Measurements from ENCODE around the gene ACSS2.

The ACSS2 gene

GRCh38 chr20:34915131-34915530 lies 38.7 kb downstream of the ACSS2 start:
- DNase-seq (ENCODE audit: low spot score): no peak

DNA sequence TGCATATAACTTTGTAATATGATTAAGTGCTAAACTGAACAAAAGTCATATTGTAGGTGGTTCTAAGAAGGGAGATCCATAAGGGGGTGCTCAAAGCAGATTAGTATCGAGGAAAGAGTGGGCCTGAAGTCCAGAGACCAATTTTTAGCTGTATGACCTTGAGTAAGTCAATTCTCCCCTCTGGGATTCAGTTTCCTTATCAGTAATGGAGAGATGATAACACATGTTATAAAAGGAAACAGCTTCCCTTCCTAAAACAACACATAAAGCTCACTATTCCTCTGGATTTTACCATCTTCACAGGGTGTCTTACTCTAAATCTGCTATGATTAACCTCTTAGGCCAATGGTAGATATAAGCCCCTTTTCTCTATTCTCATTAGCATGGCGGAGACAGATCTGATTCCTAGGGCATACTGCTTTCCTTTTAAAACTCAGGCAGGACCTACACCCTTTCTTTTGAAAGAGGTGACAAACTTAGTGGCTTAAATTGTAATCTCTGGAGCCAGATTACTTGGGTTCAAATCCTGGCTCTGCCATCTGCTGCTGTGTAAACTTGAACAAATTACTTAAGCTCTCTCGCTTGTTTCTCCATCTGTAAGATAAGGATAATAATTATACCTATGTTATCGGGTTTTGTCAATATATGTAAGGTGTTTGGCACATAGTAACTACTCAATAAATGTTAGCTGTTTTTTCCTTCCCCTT lies 39.5 kb downstream of the ACSS2 start:
- no peak for DNase-seq (ENCODE audit: low spot score)

DNA sequence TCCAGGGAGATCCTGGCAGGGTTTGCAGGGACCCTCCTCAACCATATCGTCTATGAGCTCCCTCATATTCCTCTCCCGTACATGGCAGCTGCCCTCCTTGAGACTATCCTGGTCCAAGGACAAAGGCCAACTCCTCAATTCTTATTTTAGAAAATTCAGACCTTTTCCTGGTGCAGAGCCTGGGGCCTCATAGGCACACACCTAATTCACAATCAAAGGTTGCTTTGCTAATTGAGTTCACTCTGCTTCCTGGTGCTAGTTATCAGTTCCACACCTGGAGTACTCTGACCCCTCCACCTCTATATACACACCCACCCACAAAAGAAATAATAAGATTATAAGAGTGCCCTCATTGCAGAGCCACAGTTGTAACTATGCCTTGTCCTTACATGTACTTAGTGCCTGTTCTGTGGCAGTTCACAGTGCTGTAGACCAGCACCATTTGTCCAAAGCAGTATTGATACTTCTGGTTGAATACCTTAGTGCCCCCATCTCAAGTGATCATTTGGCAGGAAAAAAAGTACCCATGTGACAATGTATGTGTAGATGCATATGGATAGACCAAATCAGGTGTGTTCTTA lies 40.5 kb downstream of the ACSS2 start:
- DNase-seq (ENCODE audit: low spot score): no peak

DNA sequence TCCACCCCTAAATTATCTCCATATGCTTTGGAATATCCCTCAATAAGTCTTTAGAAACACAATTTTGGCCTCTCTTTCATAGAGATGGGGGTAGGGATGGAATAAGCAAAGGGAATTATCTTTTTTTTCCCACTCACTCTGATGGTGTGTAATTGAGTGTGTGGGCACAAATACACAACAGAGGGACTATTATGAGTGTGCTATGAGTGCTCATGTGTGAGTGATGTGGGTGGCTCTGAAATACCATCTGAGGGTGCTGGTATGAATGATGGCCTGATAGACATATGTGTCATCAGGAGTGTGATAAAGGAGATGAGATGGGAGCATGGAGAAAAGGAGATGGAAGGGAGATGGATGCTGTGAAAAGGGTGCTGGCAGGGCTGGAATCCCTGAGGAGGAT lies 43.6 kb downstream of the ACSS2 start:
- DNase-seq (ENCODE audit: low spot score): no peak

DNA sequence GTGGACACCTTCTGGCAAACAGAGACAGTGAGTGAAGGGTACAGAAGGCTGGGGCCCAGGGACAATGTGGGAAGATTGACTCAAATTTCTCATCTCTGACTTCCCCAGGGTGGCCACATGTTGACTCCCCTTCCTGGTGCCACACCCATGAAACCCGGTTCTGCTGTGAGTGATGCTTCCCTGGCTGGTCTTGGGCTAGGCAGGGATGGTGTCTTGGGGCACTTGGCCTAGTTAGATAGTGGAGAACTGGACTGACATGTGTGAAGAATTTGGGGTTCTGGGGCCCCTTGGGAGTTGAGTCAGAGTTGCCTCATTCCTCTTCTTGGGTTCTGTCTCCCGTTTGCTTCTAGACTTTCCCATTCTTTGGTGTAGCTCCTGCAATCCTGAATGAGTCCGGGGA lies 45.0 kb downstream of the ACSS2 start:
- no peak for DNase-seq (ENCODE audit: low spot score)

DNA sequence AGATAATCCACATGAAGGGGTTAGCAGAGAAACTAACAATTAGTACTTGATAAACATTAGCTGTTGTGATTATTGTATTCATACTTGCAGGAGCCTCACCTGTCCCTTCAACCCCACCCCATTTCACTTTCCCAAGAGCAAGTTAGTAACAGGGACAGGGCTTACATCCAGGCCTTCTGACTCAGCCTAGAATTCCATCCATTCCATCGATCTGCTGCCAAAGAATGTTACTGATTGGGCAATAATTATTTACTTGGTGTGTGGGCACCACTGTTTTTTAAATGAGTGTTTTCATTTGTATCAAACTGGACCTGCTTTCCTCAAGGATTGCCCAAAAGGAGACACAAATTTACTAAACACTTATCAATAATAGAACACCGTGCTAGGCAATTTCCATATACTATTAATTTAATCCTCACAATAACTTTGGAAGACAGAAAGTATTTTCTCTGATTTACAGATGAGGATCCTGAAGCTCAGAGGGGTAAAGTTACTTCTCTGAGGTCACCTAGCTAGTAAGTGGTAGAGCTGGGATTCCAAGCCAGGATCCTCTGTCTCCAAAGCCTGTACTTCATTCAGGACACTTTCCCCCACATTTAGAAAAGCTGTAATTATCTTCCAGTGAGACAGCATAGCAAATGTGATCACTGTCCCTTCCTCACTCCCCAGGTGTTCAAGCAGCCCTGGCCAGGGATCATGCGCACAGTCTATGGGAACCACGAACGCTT lies 46.4 kb downstream of the ACSS2 start:
- no peak for DNase-seq (ENCODE audit: low spot score)

GRCh38 chr20:34923414-34923813 lies 47.0 kb downstream of the ACSS2 start:
- DNase-seq (ENCODE audit: low spot score): no peak

DNA sequence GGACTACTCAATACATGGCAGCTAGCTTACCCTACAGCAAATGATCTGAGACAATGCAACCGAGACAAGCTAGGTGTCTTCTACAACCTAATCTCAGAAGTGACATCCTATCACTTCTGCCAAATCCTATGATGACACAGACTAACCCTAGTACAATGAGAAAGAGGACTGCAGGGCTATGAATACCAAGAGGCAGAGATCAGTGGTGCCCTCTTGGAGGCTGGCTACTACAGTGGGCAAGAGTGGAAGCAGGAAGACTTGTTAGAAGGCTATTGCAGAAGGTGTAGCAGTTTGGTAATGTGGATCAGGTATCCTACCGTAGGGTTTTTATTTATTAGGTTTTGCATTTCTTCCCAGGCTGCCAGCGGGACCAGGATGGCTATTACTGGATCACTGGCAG lies 48.9 kb downstream of the ACSS2 start:
- DNase-seq (ENCODE audit: low spot score): no peak

GRCh38 chr20:34925981-34926380 lies 49.6 kb downstream of the ACSS2 start:
- no peak for DNase-seq (ENCODE audit: low spot score)

DNA sequence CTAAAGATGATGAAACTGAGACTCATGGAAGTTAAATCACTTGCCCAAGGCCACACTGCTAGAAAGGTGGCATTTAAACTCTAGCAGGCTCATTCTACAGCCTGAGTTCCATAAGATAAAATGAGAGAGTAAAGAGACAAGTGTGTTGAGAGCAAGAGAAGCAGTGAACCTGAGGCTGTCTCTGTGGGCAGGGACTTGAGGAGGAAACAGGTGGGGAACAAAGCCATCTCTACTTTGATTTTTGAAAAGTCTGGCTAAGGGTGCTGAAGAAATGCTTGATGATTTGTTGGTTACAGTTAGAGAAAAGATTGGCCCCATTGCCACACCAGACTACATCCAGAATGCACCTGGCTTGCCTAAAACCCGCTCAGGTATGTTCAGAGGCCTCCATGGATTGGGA lies 50.2 kb downstream of the ACSS2 start:
- no peak for DNase-seq (ENCODE audit: low spot score)

GRCh38 chr20:34927736-34928135 lies 51.3 kb downstream of the ACSS2 start:
- no peak for DNase-seq (ENCODE audit: low spot score)

DNA sequence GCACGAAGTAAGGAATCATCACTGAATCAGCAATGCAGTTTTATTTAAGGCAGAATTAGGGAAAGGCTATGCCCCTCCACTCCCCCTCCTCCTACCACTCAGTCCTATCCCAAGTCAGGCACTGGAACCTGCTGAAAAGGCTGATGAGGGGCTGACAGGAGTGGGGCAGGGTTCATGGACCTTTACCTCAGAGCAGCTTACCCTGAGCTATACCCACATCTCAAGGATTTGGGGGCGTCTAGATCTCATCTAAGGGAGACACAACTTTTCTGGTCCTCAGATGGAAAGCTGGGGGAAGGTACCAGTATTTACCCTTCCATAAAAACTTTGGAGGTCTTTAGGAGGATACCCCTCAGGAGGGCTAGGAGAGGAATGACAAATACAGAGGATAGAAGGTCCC lies 52.0 kb downstream of the ACSS2 start:
- DNase-seq (ENCODE audit: low spot score): no peak

- no peak for DNase-seq (ENCODE audit: low spot score)
These were observed 55.4 kb downstream of the ACSS2 start for GRCh38 chr20:34931771-34932170.

DNA sequence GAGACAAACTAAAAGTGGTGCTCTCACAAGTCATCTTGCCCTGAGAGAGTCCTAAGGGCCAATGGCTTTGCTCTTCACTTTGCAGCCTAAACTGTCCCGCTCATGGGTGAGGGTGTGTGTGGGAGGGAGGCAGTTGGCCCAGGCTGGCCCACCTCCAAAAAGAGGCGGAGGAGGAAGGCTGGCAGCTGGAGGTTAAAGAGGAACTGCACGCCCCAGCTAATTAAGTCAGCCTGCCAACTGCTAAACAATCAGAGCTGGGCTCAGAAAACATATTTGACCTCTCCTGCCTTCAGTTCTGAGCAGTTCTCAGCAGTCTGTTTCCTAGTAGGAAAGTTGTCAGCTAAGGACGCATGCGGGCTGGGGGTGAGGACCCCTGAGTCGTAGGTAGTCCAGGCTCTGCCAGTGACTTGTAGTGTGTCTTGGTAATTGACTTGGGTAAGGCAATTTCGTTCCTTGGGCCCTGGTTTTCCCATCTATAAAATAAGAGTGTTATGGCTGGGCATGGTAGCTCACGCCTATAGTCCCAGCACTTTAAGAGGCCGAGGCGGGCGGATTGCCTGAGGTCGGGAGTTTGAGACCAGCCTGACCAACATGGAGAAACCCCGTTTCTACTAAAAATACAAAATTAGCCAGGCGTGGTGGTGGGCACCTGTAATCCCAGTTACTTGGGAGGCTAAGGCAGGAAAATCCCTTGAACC lies 62.2 kb downstream of the ACSS2 start:
- DNase-seq (ENCODE audit: low spot score): no peak

- DNase-seq (ENCODE audit: low spot score): no peak
These were observed 63.7 kb downstream of the ACSS2 start for GRCh38 chr20:34940081-34940481.

DNA sequence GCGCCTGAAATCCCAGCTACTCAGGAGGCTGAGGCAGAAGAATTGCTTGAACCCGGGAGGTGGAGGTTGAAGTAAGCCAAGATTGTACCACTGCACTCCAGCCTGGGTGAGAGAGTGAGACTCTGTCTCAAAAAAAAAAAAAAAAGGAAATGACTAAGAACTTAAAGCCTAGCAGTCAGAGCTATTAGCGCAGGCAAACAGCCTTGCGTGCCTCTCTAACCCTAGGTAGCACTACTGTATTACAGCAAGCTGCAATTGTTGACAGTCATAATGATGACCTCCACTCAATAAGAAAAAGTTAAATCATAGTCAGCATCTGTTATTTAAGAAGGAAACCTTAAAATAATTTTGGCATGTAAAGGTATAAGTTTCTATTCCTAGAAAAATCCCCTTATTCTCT lies 64.8 kb downstream of the ACSS2 start:
- no peak for DNase-seq (ENCODE audit: low spot score)

DNA sequence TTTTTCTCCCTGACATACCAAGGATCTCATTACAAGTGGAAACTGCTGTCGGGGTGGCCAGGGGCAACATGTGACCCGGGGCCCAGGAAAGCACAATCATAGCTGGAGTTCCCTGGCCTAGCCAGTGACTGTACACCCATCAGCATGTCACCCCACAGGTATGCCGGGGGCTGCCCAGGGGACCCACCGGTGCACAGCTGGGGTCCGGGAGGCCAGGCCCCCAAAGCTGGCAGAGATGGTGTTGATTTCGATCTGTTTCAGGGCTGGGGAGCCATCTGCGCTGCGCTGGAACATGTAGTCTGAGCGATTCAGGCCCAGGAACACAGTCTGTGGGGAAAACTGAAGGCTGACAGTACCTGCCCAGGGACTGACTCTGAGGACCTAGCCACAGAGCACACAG lies 65.9 kb downstream of the ACSS2 start:
- no peak for DNase-seq (ENCODE audit: low spot score)

DNA sequence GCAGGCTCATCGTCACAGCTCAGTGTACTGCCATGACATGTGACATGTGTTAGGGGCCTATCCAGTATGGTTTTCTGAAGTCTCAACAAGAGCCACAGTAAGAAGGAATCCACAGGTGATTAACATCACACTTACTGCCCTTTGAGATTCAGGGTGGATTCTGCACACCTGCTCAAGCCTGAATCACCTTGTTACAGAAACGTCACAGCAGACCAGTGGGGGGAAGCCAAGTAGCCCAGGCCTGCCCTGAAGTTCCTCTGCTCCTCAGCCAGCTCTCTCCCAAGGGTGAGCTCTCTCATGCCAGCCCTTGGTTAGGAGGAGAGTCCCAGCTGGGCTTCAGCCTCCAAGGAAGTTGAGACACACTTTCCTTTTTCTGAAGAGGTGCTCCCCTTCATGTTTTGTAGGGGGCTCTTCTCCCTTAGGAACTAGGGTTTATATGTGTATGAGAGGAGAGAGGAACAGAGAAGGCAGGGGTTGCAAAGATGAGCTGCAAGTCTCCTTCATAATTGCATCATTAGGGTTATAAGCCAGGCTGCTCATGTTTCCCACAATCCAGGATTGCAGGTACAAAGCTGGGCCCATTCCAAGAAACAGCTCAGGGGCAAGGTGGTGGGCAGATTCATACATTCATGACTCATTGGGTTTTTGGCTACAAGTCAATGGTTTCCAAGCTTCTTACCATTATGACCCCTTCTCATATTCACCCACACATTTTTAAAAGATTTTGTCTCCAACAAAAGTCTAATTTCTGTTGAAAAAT lies 67.6 kb downstream of the ACSS2 start:
- DNase-seq (ENCODE audit: low spot score): no peak

GRCh38 chr20:34945315-34946077 lies 69.1 kb downstream of the ACSS2 start:
- DNase-seq (ENCODE audit: low spot score): no peak

DNA sequence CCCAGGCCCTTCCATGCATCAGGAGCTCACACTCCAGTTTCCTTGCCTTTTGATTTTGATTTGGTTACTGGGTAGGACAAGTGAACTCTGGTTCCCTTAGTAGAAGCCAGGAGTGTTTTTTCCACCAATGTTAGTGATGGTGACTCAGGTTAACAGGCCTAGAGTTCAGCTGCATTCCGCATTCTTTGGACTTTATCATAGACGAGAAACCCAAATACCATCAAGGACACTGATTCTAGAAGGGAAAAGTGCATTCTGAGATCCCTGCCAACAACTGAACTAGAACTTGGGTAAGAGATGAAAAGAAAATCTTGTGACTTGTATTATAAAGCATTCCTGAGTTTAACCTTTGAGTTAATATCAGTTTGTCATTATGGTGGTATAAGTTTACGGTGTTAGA lies 70.2 kb downstream of the ACSS2 start:
- DNase-seq (ENCODE audit: low spot score): no peak

- DNase-seq (ENCODE audit: low spot score): no peak
These were observed 70.9 kb downstream of the ACSS2 start for GRCh38 chr20:34947336-34947735.
